ENCODE data around the gene MYOCOS. TPM values are rescaled to one million over a fixed set of nuclear protein-coding genes. Genes with fewer than 3 reads are reported as not detected.

MYOCOS gene
- total and polyA plus RNA-seq, 2 donors (not counting 3 experiments of a cell fraction or from before 2014, with no cell fraction given), result not detected

DNA sequence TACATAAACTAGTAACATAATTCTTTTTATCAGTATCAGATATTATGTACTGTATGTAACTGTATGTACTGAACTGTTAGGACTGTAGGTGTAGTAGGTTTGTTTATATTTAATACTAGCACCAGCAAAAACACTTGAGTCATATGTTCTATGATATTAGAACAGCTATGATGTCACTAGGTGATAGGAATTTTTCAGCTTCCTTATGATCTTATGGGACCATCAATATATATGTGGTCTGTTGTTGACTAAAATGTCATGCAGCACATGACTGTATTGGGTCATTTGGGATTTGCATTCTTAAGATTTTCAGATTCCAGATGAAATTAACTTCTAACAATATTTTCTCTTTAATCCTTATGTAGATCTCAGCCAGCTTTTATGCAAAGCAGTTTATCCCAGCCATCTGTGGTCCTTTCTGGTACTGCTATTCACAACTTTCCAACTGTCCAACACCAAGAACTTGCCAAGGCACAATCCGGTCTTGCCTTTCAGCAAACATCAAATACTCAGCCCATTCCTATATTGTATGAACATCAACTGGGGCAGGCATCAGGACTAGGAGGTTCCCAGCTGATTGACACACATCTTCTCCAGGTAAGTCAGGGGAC is 38.3 kb upstream of the MYOCOS start:
- no peak overlapping the region for H3K9ac ChIP-seq (replicated peaks; ENCODE audit: extremely low read depth, insufficient read depth, low read length)
- H3K4me2 ChIP-seq (ENCODE audit: insufficient read depth, low read length), result no peak overlapping the region
- dilution Hi-C loops (cut with MboI; ENCODE audit: extremely low pct_ligation_motif_present, low sequenced_read_pairs), result no loop called here
- intact Hi-C loops (cut with micrococcal nuclease), result no loop called here
- BruUV-seq (replicated peaks), result no TSS peak
- no peaks in the 10 kb centered on the region for H3K27me3 ChIP-seq (ENCODE audit: control insufficient read depth in 2 of 2, insufficient read depth in 2 of 2, low read length in 2 of 2)
- H3K4me1 ChIP-seq (ENCODE audit: control insufficient read depth, extremely low read depth, insufficient read depth, low read length), result no peaks in the 10 kb centered on the region
- H3K27ac ChIP-seq (ENCODE audit: insufficient read depth, low read depth, low read length), result no peak overlapping the region
- DNase-seq (ENCODE audit: low read depth, low spot score), result no peak
- no peaks in the 10 kb centered on the region for H3K9me3 ChIP-seq (replicated peaks; ENCODE audit: control insufficient read depth, insufficient read depth, low read length)
- H4K20me1 ChIP-seq (replicated peaks; ENCODE audit: control insufficient read depth, extremely low read depth, insufficient read depth, low read length), result peaks cover 2% of the 10 kb centered on the region
- FAIRE-seq, result no peak
- no peaks in the 10 kb centered on the region for H3K79me2 ChIP-seq (ENCODE audit: control insufficient read depth, insufficient read depth, low read length)
- H2AFZ ChIP-seq (ENCODE audit: low read depth, low read length), result no peak overlapping the region
- no peaks in the 10 kb centered on the region for H3K9me1 ChIP-seq (replicated peaks; ENCODE audit: control insufficient read depth, extremely low read depth, insufficient read depth, low read length)
- TF ChIP-seq MYC (IDR thresholded peaks at IDR 0.05; ENCODE audit: low read depth, low read length) (no peak), JUN (IDR thresholded peaks at IDR 0.05; ENCODE audit: borderline replicate concordance, insufficient read depth, insufficient read length, low read depth) (no peak), EZH2 (IDR thresholded peaks at IDR 0.05; ENCODE audit: borderline replicate concordance, low read depth, low read length, severe bottlenecking) (no peak), POLR2AphosphoS5 (IDR thresholded peaks at IDR 0.05; ENCODE audit: insufficient read depth, low read depth, low read length) (no peak), POLR2A (IDR thresholded peaks at IDR 0.05; ENCODE audit: low read depth, low read length) (no peak), FOS (IDR thresholded peaks at IDR 0.05; ENCODE audit: borderline replicate concordance, insufficient read depth, low read length) (no peak), GATA2 (IDR thresholded peaks at IDR 0.05; ENCODE audit: insufficient read depth, insufficient read length, low read depth, low read length) (no peak)
- TF ChIP-seq, protein P1, sequence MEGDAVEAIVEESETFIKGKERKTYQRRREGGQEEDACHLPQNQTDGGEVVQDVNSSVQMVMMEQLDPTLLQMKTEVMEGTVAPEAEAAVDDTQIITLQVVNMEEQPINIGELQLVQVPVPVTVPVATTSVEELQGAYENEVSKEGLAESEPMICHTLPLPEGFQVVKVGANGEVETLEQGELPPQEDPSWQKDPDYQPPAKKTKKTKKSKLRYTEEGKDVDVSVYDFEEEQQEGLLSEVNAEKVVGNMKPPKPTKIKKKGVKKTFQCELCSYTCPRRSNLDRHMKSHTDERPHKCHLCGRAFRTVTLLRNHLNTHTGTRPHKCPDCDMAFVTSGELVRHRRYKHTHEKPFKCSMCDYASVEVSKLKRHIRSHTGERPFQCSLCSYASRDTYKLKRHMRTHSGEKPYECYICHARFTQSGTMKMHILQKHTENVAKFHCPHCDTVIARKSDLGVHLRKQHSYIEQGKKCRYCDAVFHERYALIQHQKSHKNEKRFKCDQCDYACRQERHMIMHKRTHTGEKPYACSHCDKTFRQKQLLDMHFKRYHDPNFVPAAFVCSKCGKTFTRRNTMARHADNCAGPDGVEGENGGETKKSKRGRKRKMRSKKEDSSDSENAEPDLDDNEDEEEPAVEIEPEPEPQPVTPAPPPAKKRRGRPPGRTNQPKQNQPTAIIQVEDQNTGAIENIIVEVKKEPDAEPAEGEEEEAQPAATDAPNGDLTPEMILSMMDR (IDR thresholded peaks at IDR 0.05; ENCODE audit: extremely low read depth in 1 of 2, insufficient read depth in 1 of 2, low read depth in 1 of 2, low read length in 2 of 2), result no peak
- TF ChIP-seq, protein P2, sequence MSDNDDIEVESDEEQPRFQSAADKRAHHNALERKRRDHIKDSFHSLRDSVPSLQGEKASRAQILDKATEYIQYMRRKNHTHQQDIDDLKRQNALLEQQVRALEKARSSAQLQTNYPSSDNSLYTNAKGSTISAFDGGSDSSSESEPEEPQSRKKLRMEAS (IDR thresholded peaks at IDR 0.05; ENCODE audit: insufficient read depth, insufficient read length), result no peak
- POLR2A ChIA-PET, result no interaction called here
- no peak overlapping the region for H3K4me3 ChIP-seq (replicated peaks in 1 of 3; ENCODE audit: insufficient read depth in 1 of 3, low read depth in 1 of 3, low read length in 3 of 3)
- peaks cover 16 to 53% of the 10 kb centered on the region in 2 experiments for H3K36me3 ChIP-seq (ENCODE audit: control insufficient read depth in 2 of 2, extremely low read depth in 1 of 2, insufficient read depth in 2 of 2, low read length in 2 of 2)
- CTCF ChIA-PET, result no interaction called here
